ENCODE data around the gene NINL.
A peak's percentile ranks its signal among the peaks of the same experiment; 100 is the strongest.
"Not testable (repeated sequence)": the region's sequence is repeated elsewhere in the genome, so short reads cannot be mapped to it uniquely, and the experiment has no call there.

The NINL gene

GRCh38 chr20:25532971-25533391 is 52.4 kb downstream of the NINL start:
- DNase-seq (ENCODE audit: low read depth): no peak

- DNase-seq (ENCODE audit: low read depth): no peak
These were observed 53.1 kb downstream of the NINL start for GRCh38 chr20:25532015-25532751.

- DNase-seq (ENCODE audit: low read depth): no peak
These were observed 55.9 kb downstream of the NINL start for GRCh38 chr20:25529295-25529951.

- DNase-seq (ENCODE audit: low read depth): no peak
These were observed 57.4 kb downstream of the NINL start for GRCh38 chr20:25527949-25528348.

- DNase-seq (ENCODE audit: low read depth): no peak
These were observed 58.9 kb downstream of the NINL start for GRCh38 chr20:25526446-25526845.

GRCh38 chr20:25525867-25526266 is 59.5 kb downstream of the NINL start:
- peak; percentile 94 for DNase-seq (ENCODE audit: low read depth)

- DNase-seq (ENCODE audit: low read depth): no peak
These were observed 60.0 kb downstream of the NINL start for GRCh38 chr20:25525295-25525694.

- DNase-seq (ENCODE audit: low read depth): no peak
These were observed 63.9 kb downstream of the NINL start for GRCh38 chr20:25521382-25521781.

GRCh38 chr20:25517124-25517523 is 68.2 kb downstream of the NINL start:
- no peak for DNase-seq (ENCODE audit: low read depth)

- DNase-seq (ENCODE audit: low read depth): no peak
These were observed 70.5 kb downstream of the NINL start for GRCh38 chr20:25514747-25515340.

- no peak for DNase-seq (ENCODE audit: low read depth)
These were observed 71.1 kb downstream of the NINL start for GRCh38 chr20:25514195-25514594.

GRCh38 chr20:25512709-25513108 is 72.6 kb downstream of the NINL start:
- no peak for DNase-seq (ENCODE audit: low read depth)

- no peak for DNase-seq (ENCODE audit: low read depth)
These were observed 74.1 kb downstream of the NINL start for GRCh38 chr20:25511183-25511582.

GRCh38 chr20:25510721-25511120 is 74.6 kb downstream of the NINL start:
- DNase-seq (ENCODE audit: low read depth): no peak

- no peak for DNase-seq (ENCODE audit: low read depth)
These were observed 75.1 kb downstream of the NINL start for GRCh38 chr20:25510202-25510601.

- DNase-seq (ENCODE audit: low read depth): no peak
These were observed 76.2 kb downstream of the NINL start for GRCh38 chr20:25509084-25509483.

- peak; percentile 39 for DNase-seq (ENCODE audit: low read depth)
These were observed 77.1 kb downstream of the NINL start for GRCh38 chr20:25508083-25508770.

- no peak for DNase-seq (ENCODE audit: low read depth)
These were observed 77.8 kb downstream of the NINL start for GRCh38 chr20:25507385-25508082.

- no peak for DNase-seq (ENCODE audit: low read depth)
These were observed 80.8 kb downstream of the NINL start for GRCh38 chr20:25504366-25505135.

GRCh38 chr20:25503936-25504335 is 81.4 kb downstream of the NINL start:
- no peak for DNase-seq (ENCODE audit: low read depth)

- DNase-seq (ENCODE audit: low read depth): not testable (repeated sequence)
These were observed 82.2 kb downstream of the NINL start for GRCh38 chr20:25503051-25503639.
